ENCODE results near the gene CENPU.

DNA sequence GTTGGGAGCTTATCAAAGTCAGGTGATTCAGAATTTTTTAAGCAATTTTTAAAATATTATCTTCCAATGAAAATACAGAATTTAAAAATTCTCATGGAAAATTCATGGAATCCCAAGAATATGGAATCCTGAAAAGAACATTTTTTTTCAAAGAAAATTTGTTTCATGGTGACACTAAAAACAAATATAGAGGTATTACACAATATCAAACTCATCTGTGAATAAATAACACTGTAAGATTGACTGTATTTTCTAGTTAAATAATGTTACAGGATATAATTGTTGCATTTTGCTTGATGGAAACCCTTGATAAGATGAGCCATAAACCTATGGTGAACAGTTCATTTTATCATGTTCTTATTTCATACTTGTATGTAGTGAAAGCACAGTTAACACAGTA, 72.9 kb downstream of the CENPU start:
- TF ChIP-seq, protein P1, sequence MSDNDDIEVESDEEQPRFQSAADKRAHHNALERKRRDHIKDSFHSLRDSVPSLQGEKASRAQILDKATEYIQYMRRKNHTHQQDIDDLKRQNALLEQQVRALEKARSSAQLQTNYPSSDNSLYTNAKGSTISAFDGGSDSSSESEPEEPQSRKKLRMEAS (IDR thresholded peaks at IDR 0.05), result no peak
- no peak for TF ChIP-seq CEBPB (IDR thresholded peaks at IDR 0.05)
- TF ChIP-seq EP300 (IDR thresholded peaks at IDR 0.05; ENCODE audit: borderline replicate concordance), result no peak
- TF ChIP-seq, protein P2, sequence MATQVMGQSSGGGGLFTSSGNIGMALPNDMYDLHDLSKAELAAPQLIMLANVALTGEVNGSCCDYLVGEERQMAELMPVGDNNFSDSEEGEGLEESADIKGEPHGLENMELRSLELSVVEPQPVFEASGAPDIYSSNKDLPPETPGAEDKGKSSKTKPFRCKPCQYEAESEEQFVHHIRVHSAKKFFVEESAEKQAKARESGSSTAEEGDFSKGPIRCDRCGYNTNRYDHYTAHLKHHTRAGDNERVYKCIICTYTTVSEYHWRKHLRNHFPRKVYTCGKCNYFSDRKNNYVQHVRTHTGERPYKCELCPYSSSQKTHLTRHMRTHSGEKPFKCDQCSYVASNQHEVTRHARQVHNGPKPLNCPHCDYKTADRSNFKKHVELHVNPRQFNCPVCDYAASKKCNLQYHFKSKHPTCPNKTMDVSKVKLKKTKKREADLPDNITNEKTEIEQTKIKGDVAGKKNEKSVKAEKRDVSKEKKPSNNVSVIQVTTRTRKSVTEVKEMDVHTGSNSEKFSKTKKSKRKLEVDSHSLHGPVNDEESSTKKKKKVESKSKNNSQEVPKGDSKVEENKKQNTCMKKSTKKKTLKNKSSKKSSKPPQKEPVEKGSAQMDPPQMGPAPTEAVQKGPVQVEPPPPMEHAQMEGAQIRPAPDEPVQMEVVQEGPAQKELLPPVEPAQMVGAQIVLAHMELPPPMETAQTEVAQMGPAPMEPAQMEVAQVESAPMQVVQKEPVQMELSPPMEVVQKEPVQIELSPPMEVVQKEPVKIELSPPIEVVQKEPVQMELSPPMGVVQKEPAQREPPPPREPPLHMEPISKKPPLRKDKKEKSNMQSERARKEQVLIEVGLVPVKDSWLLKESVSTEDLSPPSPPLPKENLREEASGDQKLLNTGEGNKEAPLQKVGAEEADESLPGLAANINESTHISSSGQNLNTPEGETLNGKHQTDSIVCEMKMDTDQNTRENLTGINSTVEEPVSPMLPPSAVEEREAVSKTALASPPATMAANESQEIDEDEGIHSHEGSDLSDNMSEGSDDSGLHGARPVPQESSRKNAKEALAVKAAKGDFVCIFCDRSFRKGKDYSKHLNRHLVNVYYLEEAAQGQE (IDR thresholded peaks at IDR 0.05; ENCODE audit: low read depth), result no peak
- TF ChIP-seq TCF12 (IDR thresholded peaks at IDR 0.05; ENCODE audit: low read depth), result no peak
- TF ChIP-seq TEAD4 (IDR thresholded peaks at IDR 0.05), result no peak
- no peak for TF ChIP-seq CREB1 (IDR thresholded peaks at IDR 0.05; ENCODE audit: low read depth)
- no peak for TF ChIP-seq RAD21 (IDR thresholded peaks at IDR 0.05; ENCODE audit: low read depth)
- TF ChIP-seq FOXM1 (IDR thresholded peaks at IDR 0.05; ENCODE audit: borderline replicate concordance, low read depth), result no peak
- TF ChIP-seq, protein P3, sequence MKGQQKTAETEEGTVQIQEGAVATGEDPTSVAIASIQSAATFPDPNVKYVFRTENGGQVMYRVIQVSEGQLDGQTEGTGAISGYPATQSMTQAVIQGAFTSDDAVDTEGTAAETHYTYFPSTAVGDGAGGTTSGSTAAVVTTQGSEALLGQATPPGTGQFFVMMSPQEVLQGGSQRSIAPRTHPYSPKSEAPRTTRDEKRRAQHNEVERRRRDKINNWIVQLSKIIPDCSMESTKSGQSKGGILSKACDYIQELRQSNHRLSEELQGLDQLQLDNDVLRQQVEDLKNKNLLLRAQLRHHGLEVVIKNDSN (IDR thresholded peaks at IDR 0.05), result no peak
- no peak for TF ChIP-seq YY1 (IDR thresholded peaks at IDR 0.05; ENCODE audit: low read depth)
